ENCODE measurements around the gene CAMK2A. TPM values are rescaled to one million over a fixed set of nuclear protein-coding genes. Genes with fewer than 3 reads are reported as not detected.

Gene CAMK2A
- total and polyA plus RNA-seq, 2 experiments from 2014 or later: 0.18 TPM; not detected in 1

GRCh38 chr5:150295741-150296486, 6.3 kb upstream of the CAMK2A start:
- DNase-seq (ENCODE audit: low spot score): no peak

DNA sequence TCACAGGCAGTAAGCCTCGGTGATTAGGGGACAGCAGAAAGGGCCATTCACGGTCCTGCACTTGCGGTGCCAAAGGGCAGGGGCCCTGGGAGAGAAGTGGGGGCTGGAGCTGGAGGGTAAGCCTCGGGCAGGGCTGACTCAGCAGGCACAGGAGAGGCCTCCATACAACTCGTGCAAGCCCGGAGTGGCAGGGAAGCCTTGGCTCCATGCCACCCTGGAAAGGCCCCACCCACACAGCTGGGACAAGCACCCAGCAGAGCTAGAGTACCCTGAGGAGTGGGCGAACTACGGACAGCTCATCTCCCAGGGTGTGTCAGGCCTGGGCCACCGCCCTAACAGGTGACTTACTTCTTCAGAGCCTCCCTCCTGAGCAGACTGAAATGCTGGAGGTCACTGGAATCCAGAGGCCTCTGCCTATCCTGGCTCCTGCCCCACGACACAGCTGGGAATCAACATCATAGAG, 5.6 kb upstream of the CAMK2A start:
- ATAC-seq: no peak
- H3K4me2 ChIP-seq: no peak overlapping the region

More at GRCh38 chr5:150295741-150296486, 6.3 kb upstream of the CAMK2A start:
- Histone ChIP-seq H3K4me2 (no peak overlapping the region), H3K27me3 (ENCODE audit: insufficient read depth) (peaks cover 1% of the 10 kb centered on the region; the same call in 1 of the 2 replicates), H4K20me1 (replicated peaks; ENCODE audit: insufficient read depth) (no peaks in the 10 kb centered on the region), H3K4me3 (no peak overlapping the region), H2AFZ (no peak overlapping the region), H3K4me1 (ENCODE audit: insufficient read depth) (peaks cover 3% of the 10 kb centered on the region), H3K27ac (ENCODE audit: low read depth) (no peak overlapping the region), H3K79me2 (replicated peaks; ENCODE audit: insufficient read depth) (no peaks in the 10 kb centered on the region), H3K9me2 (ENCODE audit: insufficient read depth) (no peaks in the 10 kb centered on the region), H3F3A (replicated peaks; ENCODE audit: low read depth) (no peaks in the 10 kb centered on the region), H3K36me3 (ENCODE audit: insufficient read depth) (no peaks in the 10 kb centered on the region)
- H3K36me3 Mint-ChIP-seq (ENCODE audit: low read depth): no peaks in the 10 kb centered on the region
- TF ChIP-seq NANOG (IDR thresholded peaks at IDR 0.05; ENCODE audit: borderline replicate concordance) (no peak), EZH2 (IDR thresholded peaks at IDR 0.05; ENCODE audit: low read depth, unreplicated experiment) (no peak), EZH2phosphoT487 (IDR thresholded peaks at IDR 0.05; ENCODE audit: unreplicated experiment) (no peak), POLR2AphosphoS5 (IDR thresholded peaks at IDR 0.05; ENCODE audit: low read depth) (no peak)
- no peak for ATAC-seq
- no peak overlapping the region for H3K4me3 Mint-ChIP-seq
- H3K27me3 Mint-ChIP-seq (ENCODE audit: insufficient read depth, low read depth, poor library complexity): peaks cover 16% of the 10 kb centered on the region
- no peaks in the 10 kb centered on the region; the same call in 2 of the 3 replicates for H3K9me3 Mint-ChIP-seq
- H3K27ac Mint-ChIP-seq: no peak overlapping the region
- H3K4me1 Mint-ChIP-seq: peaks cover 22% of the 10 kb centered on the region

More for the DNA sequence above, 5.6 kb upstream of the CAMK2A start:
- no peaks in the 10 kb centered on the region; the same call in 2 of the 3 replicates for H3K9me3 Mint-ChIP-seq
- H3K27ac Mint-ChIP-seq: no peak overlapping the region
- H3K27me3 Mint-ChIP-seq (ENCODE audit: insufficient read depth, low read depth, poor library complexity): peaks cover 12% of the 10 kb centered on the region
- no peak overlapping the region for H2AFZ ChIP-seq
- no peak overlapping the region for H3K27ac ChIP-seq (ENCODE audit: low read depth)
- TF ChIP-seq REST (IDR thresholded peaks at IDR 0.05; ENCODE audit: unreplicated experiment) (no peak), NANOG (IDR thresholded peaks at IDR 0.05; ENCODE audit: borderline replicate concordance) (no peak)
- no peaks in the 10 kb centered on the region for H4K20me1 ChIP-seq (replicated peaks; ENCODE audit: insufficient read depth)
- H3K36me3 ChIP-seq (ENCODE audit: insufficient read depth): no peaks in the 10 kb centered on the region
- no peak for DNase-seq (ENCODE audit: low spot score)
- H3K4me3 ChIP-seq: no peak overlapping the region
- H3F3A ChIP-seq (replicated peaks; ENCODE audit: low read depth): no peaks in the 10 kb centered on the region
- no peaks in the 10 kb centered on the region for H3K27me3 ChIP-seq (ENCODE audit: insufficient read depth)
- no peaks in the 10 kb centered on the region for H3K9me2 ChIP-seq (ENCODE audit: insufficient read depth)
- peaks cover 15% of the 10 kb centered on the region for H3K4me1 Mint-ChIP-seq
- no peak overlapping the region for H3K4me3 Mint-ChIP-seq
- no peaks in the 10 kb centered on the region for H3K4me1 ChIP-seq (ENCODE audit: insufficient read depth)
- no peaks in the 10 kb centered on the region for H3K79me2 ChIP-seq (replicated peaks; ENCODE audit: insufficient read depth)
- no peaks in the 10 kb centered on the region; the same call in 2 of the 3 replicates for H3K36me3 Mint-ChIP-seq (ENCODE audit: low read depth)
